AG09319 (cell line): ENCODE results near the gene TKFC.

ENCODE experiments used
- DNase-seq: peaks from one replicate; pipeline ENCODE4 v3.0.0-alpha.2; 2010; ENCODE audit warnings: low read depth; ENCODE audit errors: extremely low read depth
- CTCF ChIP-seq: IDR thresholded peaks from 2 replicates; pipeline ENCODE4 v1.5.1; 2011; ENCODE audit warnings: low read depth, mild to moderate bottlenecking, inconsistent platforms, low read length, moderate library complexity

Gene TKFC

GRCh38 chr11:61305417-61305816 lies 27.6 kb upstream of the TKFC start:
- DNase-seq: no peak
- no peak for TF ChIP-seq CTCF

- DNase-seq: no peak
- no peak for TF ChIP-seq CTCF
Observed at GRCh38 chr11:61306221-61306620, 26.8 kb upstream of the TKFC start.

- no peak for TF ChIP-seq CTCF
- no peak for DNase-seq
Observed at GRCh38 chr11:61307354-61307753, 25.7 kb upstream of the TKFC start.

- TF ChIP-seq CTCF: no peak
- DNase-seq: no peak
Observed at GRCh38 chr11:61309141-61309540, 23.9 kb upstream of the TKFC start.

- TF ChIP-seq CTCF: no peak
- DNase-seq: no peak
Observed at GRCh38 chr11:61309739-61310138, 23.3 kb upstream of the TKFC start.

- no peak for DNase-seq
- TF ChIP-seq CTCF: no peak
Observed at GRCh38 chr11:61310749-61311148, 22.3 kb upstream of the TKFC start.

- no peak for DNase-seq
- TF ChIP-seq CTCF: no peak
Observed at GRCh38 chr11:61315260-61315659, 17.8 kb upstream of the TKFC start.
